AG04450 (cell line): Measurements from ENCODE around the gene ZNF507. TPM values are rescaled to one million over a fixed set of nuclear protein-coding genes. Genes with fewer than 3 reads are reported as not detected.

Experiments
- CTCF ChIA-PET: fragments of 300-600, 350-600 bp; formaldehyde crosslinking; extraction: SDS; loops from one replicate; lab custom pipeline; 2022; ENCODE audit warnings: antibody characterized with exemption, inconsistent platforms; lab: Charles Lee
- POLR2A ChIA-PET: fragments of 350-600 bp; formaldehyde crosslinking; extraction: SDS; loops from one replicate; lab custom pipeline; 2021; ENCODE audit warnings: antibody characterized with exemption, inconsistent platforms; lab: Yijun Ruan, JAX
- DNase-seq: peaks from one replicate; pipeline ENCODE4 v3.0.0-alpha.2; 2011; ENCODE audit warnings: low read depth, low spot score
- H3K27ac ChIP-seq: one replicate; pipeline ENCODE4 v1.5.1; 2012; ENCODE audit warnings: low read depth, low read length, control low read depth
- H3K27me3 ChIP-seq: one replicate; pipeline ENCODE4 v1.6.0; 2012; ENCODE audit warnings: low read length; ENCODE audit not compliant: control insufficient read depth, insufficient read depth
- H3K4me3 ChIP-seq: 2 replicates; pipeline ENCODE4 v1.5.1; 2011; ENCODE audit warnings: mild to moderate bottlenecking, low read depth, low read length, control low read depth
- H3K9me3 ChIP-seq: 2 replicates; pipeline ENCODE4 v1.5.1; 2012; ENCODE audit warnings: low read length; ENCODE audit not compliant: control insufficient read depth, insufficient read depth
- CTCF ChIP-seq: IDR thresholded peaks from 2 replicates; pipeline ENCODE4 v1.5.1; 2011; ENCODE audit warnings: low read depth, low read length, control low read depth, inconsistent platforms
- polyA plus RNA-seq: library from polyadenylated mRNA; depleted of rRNA; stranded (reverse); fragments of >200 nt; gene quantifications from 2 replicates; pipeline ENCODE4 v1.2.3, GENCODE V29; 2011

The ZNF507 gene
- polyA plus RNA-seq, 1 experiment: 20.3 TPM

GRCh38 chr19:32316034-32316433 lies 29.4 kb upstream of the ZNF507 start:
- CTCF ChIA-PET: no interaction called here

GRCh38 chr19:32317086-32317485 lies 28.3 kb upstream of the ZNF507 start:
- Histone ChIP-seq H3K4me3 (no peak overlapping the region), H3K9me3 (no peaks in the 10 kb centered on the region), H3K27ac (no peak overlapping the region), H3K27me3 (peaks cover 2% of the 10 kb centered on the region)
- no peak for DNase-seq
- CTCF ChIA-PET: no interaction called here
- no peak for TF ChIP-seq CTCF
- POLR2A ChIA-PET: no interaction called here

More at GRCh38 chr19:32316034-32316433, 29.4 kb upstream of the ZNF507 start:
- TF ChIP-seq CTCF: no peak
- Histone ChIP-seq H3K27me3 (peaks cover 2% of the 10 kb centered on the region), H3K27ac (no peak overlapping the region), H3K4me3 (no peak overlapping the region), H3K9me3 (no peaks in the 10 kb centered on the region)
- POLR2A ChIA-PET: no interaction called here
- DNase-seq: no peak

GRCh38 chr19:32318884-32319520 lies 26.4 kb upstream of the ZNF507 start:
- POLR2A ChIA-PET: no interaction called here

GRCh38 chr19:32322541-32322940 lies 22.9 kb upstream of the ZNF507 start:
- Histone ChIP-seq H3K27ac (no peak overlapping the region), H3K4me3 (no peak overlapping the region), H3K27me3 (no peaks in the 10 kb centered on the region), H3K9me3 (no peaks in the 10 kb centered on the region)
- no peak for TF ChIP-seq CTCF
- ChIA-PET POLR2A (no interaction called here), CTCF (interaction anchor here (0.9 kb wide), 1 partner anchor 1639 kb away, joined by 3 read pairs; no protein-coding TSS in a partner anchor)
- no peak for DNase-seq

More at GRCh38 chr19:32318884-32319520, 26.4 kb upstream of the ZNF507 start:
- no peak overlapping the region for H3K4me3 ChIP-seq
- H3K27me3 ChIP-seq: peaks cover 2% of the 10 kb centered on the region
- DNase-seq: no peak
- CTCF ChIA-PET: no interaction called here
- H3K9me3 ChIP-seq: no peaks in the 10 kb centered on the region
- no peak; the same call in 1 of the 2 replicates for TF ChIP-seq CTCF
- no peak overlapping the region for H3K27ac ChIP-seq

GRCh38 chr19:32324631-32325285 lies 20.7 kb upstream of the ZNF507 start:
- Histone ChIP-seq H3K27me3 (no peaks in the 10 kb centered on the region), H3K4me3 (no peak overlapping the region), H3K27ac (no peak overlapping the region), H3K9me3 (no peaks in the 10 kb centered on the region)
- POLR2A ChIA-PET: no interaction called here
- TF ChIP-seq CTCF: no peak
- no peak for DNase-seq
- CTCF ChIA-PET: no interaction called here
